Stimulated activated CD4-positive, alpha-beta T cell treated with anti-CD3 and anti-CD28 coated beads, Interleukin-15, amount 100 ng/mL, for 48 hours (primary cell): ENCODE data around the gene FSTL5.

Experiments
- DNase-seq, 2 donors: peaks; one replicate each; pipeline ENCODE4 v3.0.0-alpha.2; 2020; ENCODE audit warnings: low read depth in 2 of 2

Gene FSTL5

GRCh38 chr4:161936625-161937550 is 226.9 kb downstream of the FSTL5 start:
- DNase-seq: no peak

GRCh38 chr4:161931089-161931488 is 232.7 kb downstream of the FSTL5 start:
- DNase-seq: no peak

DNA sequence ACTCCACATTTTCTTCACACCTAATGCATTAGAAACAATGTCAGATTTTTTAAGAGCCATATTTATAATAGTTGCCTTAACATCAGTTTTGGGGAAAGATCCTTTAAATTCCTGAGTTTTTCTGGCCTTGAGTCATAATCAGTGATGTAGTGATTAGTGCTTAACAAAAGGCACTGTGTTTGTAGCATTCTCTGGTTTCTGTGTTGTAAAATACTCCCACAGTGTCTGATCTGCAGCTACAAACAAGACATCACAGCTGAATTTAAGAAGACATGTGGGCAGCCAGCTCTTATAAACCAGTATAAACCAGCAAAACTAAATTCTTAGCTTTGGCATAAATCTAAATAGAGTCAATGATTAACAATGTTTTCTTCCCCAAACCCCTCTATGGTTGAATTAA is 233.8 kb downstream of the FSTL5 start:
- no peak for DNase-seq

DNA sequence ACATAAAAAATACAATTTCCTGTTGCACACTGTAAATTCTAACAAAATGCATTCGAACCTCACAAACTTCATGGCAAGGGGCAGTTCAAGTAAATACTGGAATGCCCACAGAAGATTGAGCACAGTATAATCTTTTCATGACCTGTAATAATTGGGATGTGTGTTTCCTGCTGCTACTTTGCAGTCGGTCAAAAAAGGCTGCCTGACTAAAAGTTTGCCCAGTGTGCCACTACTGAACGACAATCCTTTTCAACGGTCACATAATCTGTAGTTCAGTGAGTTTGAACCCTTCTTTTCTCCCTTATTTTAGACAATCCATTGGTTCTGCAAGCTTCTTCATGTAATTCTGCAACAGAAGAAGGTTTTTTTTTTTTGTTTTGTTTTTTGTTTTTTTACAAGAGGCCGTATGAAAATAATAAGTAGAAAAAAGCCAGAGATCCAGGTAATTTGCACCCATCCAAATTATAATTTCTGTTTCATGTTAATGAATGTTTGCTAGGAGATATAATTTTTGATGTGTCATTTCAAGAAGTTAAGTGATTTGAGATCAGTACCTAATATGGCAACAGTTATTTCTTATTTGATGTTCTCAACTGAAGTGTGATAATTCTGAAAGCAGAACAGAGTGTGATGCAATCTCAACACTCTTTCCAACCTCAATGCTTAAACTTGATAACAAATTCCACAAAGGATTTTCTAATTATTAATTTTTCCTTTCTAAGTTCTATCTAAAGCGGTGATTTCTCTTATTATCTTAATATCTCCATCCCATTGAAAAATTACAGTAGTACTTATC is 237.6 kb downstream of the FSTL5 start:
- no peak for DNase-seq

- no peak for DNase-seq
Observed at GRCh38 chr4:161920304-161921052, 243.3 kb downstream of the FSTL5 start.

- DNase-seq: no peak
Observed at GRCh38 chr4:161919442-161920220, 244.2 kb downstream of the FSTL5 start.

GRCh38 chr4:161916035-161916434 is 247.8 kb downstream of the FSTL5 start:
- no peak for DNase-seq

- no peak for DNase-seq
Observed at GRCh38 chr4:161907590-161907955, 256.2 kb downstream of the FSTL5 start.

DNA sequence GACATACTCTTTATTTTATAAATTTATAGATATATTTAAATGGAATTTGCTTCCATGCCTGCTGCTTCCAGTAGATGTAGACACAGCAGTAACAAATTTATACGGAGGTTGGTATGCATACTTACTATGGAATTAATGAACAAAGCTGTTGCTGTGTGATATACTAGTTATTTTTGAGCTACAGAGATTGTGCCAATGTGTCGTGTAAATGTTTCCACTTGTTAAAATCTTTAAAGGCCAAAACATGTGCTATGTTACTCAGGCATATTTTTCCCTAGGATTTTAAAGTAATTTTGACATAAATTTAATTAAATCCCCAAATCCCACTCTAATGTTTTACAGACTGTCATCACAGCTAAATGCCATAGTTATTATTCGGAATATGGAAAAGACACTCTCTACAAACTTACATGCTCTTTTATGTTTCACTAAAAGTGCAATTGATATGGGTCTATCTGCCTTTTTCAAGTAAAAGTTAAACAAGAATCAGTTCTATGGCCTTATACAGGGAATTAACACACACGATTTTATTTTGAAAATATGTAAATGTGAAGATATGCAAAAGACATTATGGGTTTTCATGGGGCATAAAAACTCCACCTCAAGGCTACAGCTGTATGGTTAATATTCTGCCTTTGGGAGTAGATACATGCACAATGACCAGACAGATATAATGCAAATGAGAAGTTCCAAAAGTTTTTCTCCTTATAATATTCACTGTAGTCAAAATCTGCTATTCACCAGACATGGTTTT is 256.8 kb downstream of the FSTL5 start:
- DNase-seq: no peak

- no peak for DNase-seq
Observed at GRCh38 chr4:161900110-161900509, 263.7 kb downstream of the FSTL5 start.

DNA sequence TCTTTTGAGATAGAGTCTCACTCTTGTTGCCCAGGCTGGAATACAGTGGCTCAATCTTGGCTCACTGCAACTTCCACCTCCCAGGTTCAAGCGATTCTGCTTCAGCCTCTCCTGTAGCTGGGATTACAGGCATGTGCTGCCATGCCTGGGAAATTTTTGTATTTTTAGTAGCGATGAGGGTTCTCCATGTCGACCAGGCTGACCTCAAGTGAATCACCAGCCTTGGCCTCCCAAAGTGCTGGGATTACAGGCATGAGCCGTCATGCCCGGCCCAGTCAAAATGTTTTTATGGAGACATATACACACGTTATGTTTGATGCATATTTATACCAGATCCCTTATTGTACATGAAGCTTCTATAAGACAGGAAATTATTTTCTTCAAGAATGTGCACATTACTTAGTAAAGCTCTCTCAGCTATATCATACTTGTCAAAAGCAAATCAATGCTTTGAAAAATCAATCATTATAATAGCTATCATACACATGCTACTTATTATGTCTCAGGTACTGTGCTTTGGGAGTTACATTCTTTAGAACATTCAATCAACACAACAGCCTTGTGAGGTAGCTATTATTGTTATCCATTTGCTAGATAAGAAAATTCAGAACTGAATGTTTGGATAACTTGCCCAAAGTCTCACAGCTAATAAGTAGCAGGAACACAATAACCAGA is 269.2 kb downstream of the FSTL5 start:
- DNase-seq: no peak

GRCh38 chr4:161894014-161894413 is 269.8 kb downstream of the FSTL5 start:
- DNase-seq: no peak

DNA sequence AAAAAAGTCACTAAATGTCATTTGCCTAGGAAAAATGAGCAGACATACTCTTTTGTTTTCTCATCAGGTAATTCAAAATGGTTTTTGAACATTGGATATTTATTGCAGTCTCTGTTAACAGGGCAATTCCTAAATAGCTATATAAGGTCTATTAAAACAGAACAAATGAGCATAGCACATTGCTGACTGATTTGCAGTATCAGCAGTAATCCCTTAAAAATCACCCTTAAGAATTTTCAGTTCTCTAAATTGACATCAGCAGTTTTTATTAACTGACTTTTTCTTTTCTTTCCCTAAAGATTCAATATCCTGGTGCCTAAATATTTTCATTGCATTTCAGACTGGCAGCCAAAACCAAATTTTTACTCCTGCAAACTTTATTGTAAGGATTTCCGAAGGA is 270.2 kb downstream of the FSTL5 start:
- no peak for DNase-seq

DNA sequence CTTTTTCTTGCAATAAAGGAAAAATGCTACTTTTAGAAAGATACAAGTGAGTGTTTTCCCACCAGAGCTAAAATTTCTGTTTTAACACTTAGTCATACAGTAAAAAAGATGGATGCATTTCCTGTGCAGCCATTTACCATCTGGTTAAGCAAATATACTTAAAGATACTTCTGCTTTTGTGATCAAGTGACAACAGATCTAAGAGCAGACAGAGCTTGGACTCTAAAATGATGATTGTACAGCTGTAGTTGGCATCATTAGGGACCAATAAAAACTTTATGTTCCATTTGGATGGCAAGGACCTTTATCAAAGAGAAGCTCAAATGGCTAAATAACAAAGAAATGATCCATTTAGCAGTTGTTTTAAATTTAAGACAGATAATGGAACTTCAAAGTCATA is 270.8 kb downstream of the FSTL5 start:
- no peak for DNase-seq

- DNase-seq: no peak
Observed at GRCh38 chr4:161883157-161883556, 280.6 kb downstream of the FSTL5 start.

GRCh38 chr4:161881370-161881769 is 282.4 kb downstream of the FSTL5 start:
- no peak for DNase-seq

DNA sequence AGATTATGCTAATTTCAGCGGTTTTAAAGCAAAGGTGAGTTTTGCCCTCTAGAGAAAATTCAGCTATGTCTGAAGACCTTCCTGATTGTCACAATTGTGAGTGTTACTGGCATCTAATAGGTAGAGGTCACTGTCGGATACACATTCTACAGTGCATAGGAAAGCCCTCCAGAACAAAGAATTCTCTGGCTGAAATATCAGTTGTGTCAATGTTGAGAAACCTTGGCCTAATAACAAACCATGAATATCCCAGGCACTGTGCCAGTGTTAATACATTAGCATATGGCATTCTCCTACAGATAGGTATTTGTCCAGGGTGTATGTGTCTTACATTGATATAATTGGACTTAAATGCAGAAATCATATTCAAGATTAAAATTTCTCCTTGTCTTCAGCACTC is 294.3 kb downstream of the FSTL5 start:
- DNase-seq: no peak

GRCh38 chr4:161856711-161857326 is 307.0 kb downstream of the FSTL5 start:
- no peak for DNase-seq

DNA sequence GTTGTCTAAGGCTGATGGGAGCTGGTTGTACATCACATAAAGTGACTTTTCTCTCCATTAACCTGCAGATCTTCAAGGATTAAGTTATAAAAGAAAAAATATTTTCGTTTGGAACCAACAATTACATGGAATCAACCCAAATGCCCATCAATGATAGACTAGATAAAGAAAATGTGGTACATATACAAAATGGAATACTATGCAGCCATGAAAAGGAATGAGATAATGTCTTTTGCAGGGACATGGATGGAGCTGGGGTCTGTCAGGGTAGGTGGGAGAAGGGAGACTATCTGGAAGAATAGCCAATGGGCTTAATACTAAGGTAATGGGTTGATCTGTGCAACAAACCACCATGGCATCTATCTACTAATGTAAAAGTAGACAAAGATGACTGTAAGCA is 313.2 kb downstream of the FSTL5 start:
- DNase-seq: no peak

DNA sequence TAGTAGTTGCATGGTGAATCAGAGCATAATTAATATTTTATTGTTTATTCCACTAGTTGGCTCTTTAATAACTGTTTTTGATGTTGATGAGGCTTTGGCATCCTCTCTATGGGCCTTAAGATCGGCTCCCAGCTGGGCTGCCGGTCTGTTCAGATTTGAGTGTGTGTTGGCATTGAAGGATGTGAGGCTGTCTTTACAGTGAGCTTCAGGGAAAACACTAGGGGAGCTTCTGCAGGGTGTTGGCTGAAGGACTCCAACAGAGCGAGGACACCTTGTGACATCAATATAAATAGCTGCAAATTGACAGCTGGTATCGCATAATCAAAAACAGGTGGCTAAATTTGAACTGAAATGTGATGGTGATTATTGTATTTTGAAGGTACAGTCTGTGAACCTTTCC is 322.0 kb downstream of the FSTL5 start:
- DNase-seq: no peak
